ENCODE data around the gene GPRIN2.

DNA sequence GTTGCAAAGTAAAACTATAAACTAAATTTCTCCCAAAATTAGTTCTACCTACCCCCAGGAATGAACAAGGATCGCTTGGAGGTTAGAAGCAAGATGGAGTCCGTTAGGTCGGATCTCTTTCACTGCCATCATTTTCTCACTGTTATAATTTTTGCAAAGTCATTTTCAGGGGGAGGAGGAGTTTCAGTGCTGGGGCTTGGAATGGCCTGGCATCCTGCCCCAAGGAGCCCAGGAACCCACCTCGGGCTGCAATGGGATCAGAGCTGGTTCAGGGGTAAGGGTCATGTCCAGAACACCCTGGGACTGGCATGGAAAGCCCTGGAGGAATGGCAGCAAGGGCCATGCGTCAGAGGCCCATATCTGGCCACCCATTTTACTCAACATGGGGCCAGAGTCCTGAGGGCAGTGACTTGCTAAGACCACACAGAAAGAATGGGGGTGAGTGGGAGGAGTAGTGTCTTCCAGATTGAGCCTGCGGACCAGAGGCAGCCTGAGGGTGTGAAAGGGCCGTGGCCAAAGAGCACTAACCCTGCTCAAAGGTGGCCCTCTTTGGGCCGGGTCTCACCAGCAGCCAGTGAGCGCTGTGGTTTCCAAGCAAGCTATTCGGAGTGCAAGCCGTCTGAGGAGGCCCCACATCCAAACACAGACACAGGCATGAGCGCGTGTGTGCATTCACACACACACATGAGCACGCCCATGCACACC, 31.8 kb downstream of the GPRIN2 start:
- TF ChIP-seq, protein P1, sequence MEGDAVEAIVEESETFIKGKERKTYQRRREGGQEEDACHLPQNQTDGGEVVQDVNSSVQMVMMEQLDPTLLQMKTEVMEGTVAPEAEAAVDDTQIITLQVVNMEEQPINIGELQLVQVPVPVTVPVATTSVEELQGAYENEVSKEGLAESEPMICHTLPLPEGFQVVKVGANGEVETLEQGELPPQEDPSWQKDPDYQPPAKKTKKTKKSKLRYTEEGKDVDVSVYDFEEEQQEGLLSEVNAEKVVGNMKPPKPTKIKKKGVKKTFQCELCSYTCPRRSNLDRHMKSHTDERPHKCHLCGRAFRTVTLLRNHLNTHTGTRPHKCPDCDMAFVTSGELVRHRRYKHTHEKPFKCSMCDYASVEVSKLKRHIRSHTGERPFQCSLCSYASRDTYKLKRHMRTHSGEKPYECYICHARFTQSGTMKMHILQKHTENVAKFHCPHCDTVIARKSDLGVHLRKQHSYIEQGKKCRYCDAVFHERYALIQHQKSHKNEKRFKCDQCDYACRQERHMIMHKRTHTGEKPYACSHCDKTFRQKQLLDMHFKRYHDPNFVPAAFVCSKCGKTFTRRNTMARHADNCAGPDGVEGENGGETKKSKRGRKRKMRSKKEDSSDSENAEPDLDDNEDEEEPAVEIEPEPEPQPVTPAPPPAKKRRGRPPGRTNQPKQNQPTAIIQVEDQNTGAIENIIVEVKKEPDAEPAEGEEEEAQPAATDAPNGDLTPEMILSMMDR (conservative IDR thresholded peaks at IDR 0.05 in 1 of 2, IDR thresholded peaks at IDR 0.05 in 1 of 2; ENCODE audit: extremely low read depth in 1 of 2, insufficient read depth in 1 of 2, low read depth in 1 of 2, low read length in 2 of 2) = no peak
- no peak for TF ChIP-seq EZH2 (IDR thresholded peaks at IDR 0.05; ENCODE audit: borderline replicate concordance, low read length)

Data from mammary epithelial cell (primary cell).